SJSA1 (cell line): ENCODE results near the gene ZNF175. TPM values are rescaled to one million over a fixed set of nuclear protein-coding genes. Genes with fewer than 3 reads are reported as not detected.
"Not testable (repeated sequence)": the region's sequence is repeated elsewhere in the genome, so short reads cannot be mapped to it uniquely, and the experiment has no call there.

Source experiments
- DNase-seq, 2 experiments: peaks; one replicate each; pipeline ENCODE4 v3.0.0-alpha.2; 2015 to 2020; ENCODE audit warnings: low spot score in 2 of 2, low read depth in 1 of 2
- H3K27ac ChIP-seq: fragments of 250-450 bp; sonication (Bioruptor Pico); 2 replicates; pipeline ENCODE4 v1.5.1; 2020; ENCODE audit warnings: mild to moderate bottlenecking, moderate library complexity
- H3K27me3 ChIP-seq: fragments of 250-450 bp; sonication (Bioruptor Pico); replicated peaks from 2 replicates; pipeline ENCODE4 v1.5.1; 2020; ENCODE audit warnings: mild to moderate bottlenecking, moderate library complexity
- H3K36me3 ChIP-seq: fragments of 250-450 bp; sonication (Bioruptor Pico); 2 replicates; pipeline ENCODE4 v1.5.1; 2020; ENCODE audit warnings: mild to moderate bottlenecking
- H3K4me1 ChIP-seq: fragments of 250-450 bp; sonication (Bioruptor Pico); replicated peaks from 2 replicates; pipeline ENCODE4 v1.6.1; 2021; ENCODE audit warnings: mild to moderate bottlenecking
- H3K4me3 ChIP-seq: fragments of 250-450 bp; sonication (Bioruptor Pico); 2 replicates; pipeline ENCODE4 v1.5.1; 2020; ENCODE audit warnings: mild to moderate bottlenecking
- H3K9me3 ChIP-seq: fragments of 250-450 bp; sonication (Bioruptor Pico); replicated peaks from 2 replicates; pipeline ENCODE4 v1.5.1; 2020; ENCODE audit warnings: mild to moderate bottlenecking
- total RNA-seq: library from RNA; depleted of rRNA; stranded (reverse); fragments of >200 nt; shearing (Covaris generic); gene quantifications from 2 replicates; pipeline ENCODE4 v1.2.3, GENCODE V29; 2014

ZNF175 gene
- total RNA-seq, 1 experiment from 2014 or later, result 2.6 TPM

DNA sequence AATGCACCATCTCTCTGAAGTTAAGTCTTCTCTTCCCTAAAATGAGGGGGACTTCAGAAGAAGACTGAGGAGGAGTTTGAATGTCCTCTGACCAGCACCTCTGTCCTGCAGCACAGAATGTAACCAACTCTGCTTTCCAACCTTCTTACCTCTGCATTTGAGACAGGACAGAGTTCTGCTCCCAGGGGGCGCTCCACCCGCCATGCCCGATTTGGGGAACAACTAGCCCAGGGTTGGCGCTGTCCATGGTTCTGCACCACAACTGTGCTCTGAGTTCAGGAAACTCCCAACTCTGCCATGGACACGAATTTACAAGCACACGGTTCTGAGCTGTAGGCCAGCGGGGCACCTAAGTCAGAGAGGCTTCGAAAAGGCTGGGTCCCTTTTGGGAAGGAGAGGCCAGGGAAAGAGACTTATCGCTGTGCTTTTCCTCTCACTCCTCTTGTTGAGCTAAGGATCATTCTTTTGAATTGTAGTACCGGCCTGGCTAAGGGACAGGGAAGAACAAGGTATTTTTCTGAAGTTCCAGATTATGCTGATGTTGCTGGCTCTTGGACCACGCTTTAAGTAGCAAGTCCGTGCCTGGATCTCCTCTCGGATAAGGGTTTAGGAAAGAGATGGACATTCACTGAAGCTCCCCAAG lies 37.0 kb downstream of the ZNF175 start:
- Histone ChIP-seq H3K4me3 (no peak overlapping the region), H3K36me3 (no peaks in the 10 kb centered on the region), H3K27ac (no peak overlapping the region), H3K27me3 (no peaks in the 10 kb centered on the region), H3K4me1 (no peaks in the 10 kb centered on the region), H3K9me3 (no peaks in the 10 kb centered on the region)
- DNase-seq, result peak; percentile 26 to 76

DNA sequence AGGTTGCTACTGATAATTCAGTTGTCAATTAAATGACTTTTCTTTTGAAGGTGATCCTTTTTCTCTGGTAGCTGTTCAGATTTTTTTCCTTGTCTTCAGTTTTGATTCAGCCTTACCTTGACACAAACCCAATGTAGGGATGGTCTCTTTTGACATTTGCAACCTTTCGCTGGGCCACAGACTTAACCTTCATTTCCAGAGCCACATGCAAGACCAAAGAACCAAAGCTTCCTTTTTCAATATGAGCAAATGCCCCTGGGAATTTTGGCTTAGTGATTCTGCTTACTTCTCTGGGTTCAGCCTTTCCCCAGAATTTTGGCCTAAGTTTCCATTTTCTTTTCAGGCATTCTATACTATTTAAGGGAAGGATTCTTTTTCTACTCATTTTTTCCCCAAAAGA lies 39.5 kb downstream of the ZNF175 start:
- no peak overlapping the region for H3K27ac ChIP-seq
- no peaks in the 10 kb centered on the region for H3K9me3 ChIP-seq
- H3K36me3 ChIP-seq, result no peaks in the 10 kb centered on the region
- no peaks in the 10 kb centered on the region for H3K27me3 ChIP-seq
- no peak for DNase-seq
- H3K4me1 ChIP-seq, result no peaks in the 10 kb centered on the region
- no peak overlapping the region for H3K4me3 ChIP-seq

DNA sequence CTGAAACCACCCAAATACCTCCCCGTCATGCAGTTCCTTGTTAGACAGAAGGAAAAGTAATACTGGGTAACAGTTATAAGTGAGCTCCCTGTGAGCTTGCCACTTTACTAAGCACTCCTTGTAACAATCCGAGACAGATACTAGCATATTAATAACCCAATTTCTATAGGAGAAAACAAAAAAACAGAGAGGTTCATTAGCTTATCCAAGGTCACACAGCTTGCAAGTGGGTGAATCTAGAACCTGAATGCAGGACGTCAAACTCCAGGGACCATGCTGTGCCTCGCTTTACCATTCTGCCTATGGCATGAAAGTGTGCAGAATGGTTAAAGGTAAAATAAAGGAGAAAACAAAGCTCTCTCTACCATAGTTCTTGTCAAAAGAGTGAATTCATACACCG lies 43.7 kb downstream of the ZNF175 start:
- no peaks in the 10 kb centered on the region for H3K27me3 ChIP-seq
- no peak overlapping the region for H3K27ac ChIP-seq
- DNase-seq, result no peak
- H3K36me3 ChIP-seq, result no peaks in the 10 kb centered on the region
- H3K4me1 ChIP-seq, result no peaks in the 10 kb centered on the region
- no peaks in the 10 kb centered on the region for H3K9me3 ChIP-seq
- no peak overlapping the region for H3K4me3 ChIP-seq

DNA sequence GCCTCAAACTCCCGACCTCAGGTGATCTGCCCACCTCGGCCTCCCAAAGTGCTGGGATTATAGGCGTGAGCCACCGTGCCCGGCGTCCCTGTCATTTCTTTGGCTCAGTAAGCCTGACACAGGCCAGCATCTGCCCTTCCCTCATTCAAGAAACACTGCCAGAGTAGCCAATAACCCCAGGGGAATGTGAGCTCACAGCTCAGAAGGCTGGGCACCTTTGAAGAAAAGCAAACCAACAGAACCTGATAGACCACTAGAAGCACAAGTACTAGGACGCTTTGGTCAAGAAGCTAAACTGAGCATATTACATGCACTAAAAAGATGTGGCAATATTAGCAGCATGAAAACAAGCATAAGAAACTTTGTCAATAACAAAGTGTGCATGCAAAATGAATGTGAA lies 44.9 kb downstream of the ZNF175 start:
- Histone ChIP-seq H3K27me3 (no peaks in the 10 kb centered on the region), H3K4me1 (no peaks in the 10 kb centered on the region), H3K36me3 (no peaks in the 10 kb centered on the region), H3K9me3 (no peaks in the 10 kb centered on the region), H3K4me3 (no peak overlapping the region), H3K27ac (no peak overlapping the region)
- no peak for DNase-seq

DNA sequence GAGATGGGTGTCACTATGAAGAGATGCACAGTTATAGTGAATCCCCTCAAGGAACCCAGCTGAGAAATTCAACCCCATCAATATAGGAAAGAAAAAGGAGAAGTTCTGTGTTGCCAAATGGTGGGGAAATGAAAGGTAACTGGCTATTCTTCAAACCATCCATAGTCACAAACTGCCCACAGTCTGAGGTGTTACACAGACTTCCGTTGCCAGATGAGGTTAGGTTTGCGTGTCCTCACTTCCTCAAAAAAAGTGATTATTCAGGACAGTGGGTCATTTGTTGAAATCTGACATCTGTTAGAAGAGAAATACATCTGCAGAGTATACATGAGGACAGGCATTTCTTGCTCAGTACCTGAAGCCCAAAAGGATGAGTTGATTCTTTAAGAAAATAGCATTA lies 50.1 kb downstream of the ZNF175 start:
- Histone ChIP-seq H3K4me3 (no peak overlapping the region), H3K4me1 (no peaks in the 10 kb centered on the region), H3K9me3 (no peaks in the 10 kb centered on the region), H3K36me3 (no peaks in the 10 kb centered on the region), H3K27me3 (no peaks in the 10 kb centered on the region), H3K27ac (no peak overlapping the region)
- no peak for DNase-seq

DNA sequence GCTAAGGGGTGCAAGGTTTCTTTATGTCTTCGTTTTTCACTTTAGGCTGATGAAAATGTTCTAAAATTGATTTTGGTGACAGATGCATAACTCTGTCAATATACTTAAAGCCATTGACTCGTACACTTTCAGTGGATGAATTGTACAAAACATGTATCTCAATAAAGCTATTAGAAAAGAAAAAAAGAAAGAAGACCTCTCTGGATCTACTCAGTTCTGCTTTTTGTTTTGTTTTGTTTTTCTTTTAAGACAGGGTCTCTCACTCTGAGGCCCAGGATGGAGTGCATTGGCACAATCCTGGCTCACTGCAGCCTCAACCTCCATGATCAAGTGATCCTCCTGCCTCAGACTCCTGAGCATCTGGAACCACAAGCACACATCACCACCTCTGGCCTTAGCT lies 55.6 kb downstream of the ZNF175 start:
- no peak for DNase-seq
- no peaks in the 10 kb centered on the region for H3K36me3 ChIP-seq
- H3K27ac ChIP-seq, result no peak overlapping the region
- no peaks in the 10 kb centered on the region for H3K9me3 ChIP-seq
- H3K4me3 ChIP-seq, result no peak overlapping the region
- no peaks in the 10 kb centered on the region for H3K4me1 ChIP-seq
- peaks cover 14% of the 10 kb centered on the region; the same call in 1 of the 2 replicates for H3K27me3 ChIP-seq

DNA sequence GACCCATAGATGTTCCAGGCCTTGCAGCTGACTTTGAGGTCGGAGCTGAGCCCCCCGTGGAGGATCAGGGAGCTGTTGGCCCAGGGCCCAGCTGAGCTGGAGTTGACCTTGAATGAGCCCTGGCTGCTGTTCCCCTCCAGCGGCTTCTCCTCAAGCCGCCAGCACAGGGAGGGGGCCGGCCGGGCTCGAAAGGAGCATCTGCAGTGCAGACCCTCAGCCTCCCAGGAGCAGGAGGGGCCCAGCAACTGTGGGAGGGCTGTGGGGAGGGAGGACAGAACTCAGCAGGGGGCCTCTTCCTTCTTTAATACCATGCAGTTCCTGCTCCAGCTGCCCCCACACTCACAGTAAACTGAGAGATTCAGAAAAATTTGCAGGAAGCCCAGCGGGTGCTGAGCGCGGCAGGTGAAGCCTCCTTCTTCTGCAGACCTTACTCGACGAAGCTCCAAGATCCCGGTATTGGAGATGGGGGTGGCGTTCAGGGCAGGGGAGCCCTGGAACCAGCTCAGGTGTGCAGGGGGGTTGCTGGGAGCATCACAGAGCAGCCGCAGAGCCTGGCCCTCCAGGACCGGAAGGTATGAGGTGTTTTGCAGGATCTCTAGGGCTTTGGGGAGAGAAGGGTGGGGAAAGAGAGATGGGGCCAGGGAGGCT lies 56.5 kb downstream of the ZNF175 start:
- DNase-seq, result no peak
- no peaks in the 10 kb centered on the region for H3K9me3 ChIP-seq
- no peak overlapping the region for H3K4me3 ChIP-seq
- no peaks in the 10 kb centered on the region for H3K4me1 ChIP-seq
- H3K27ac ChIP-seq, result no peak overlapping the region
- peaks cover 14% of the 10 kb centered on the region; the same call in 1 of the 2 replicates for H3K27me3 ChIP-seq
- no peaks in the 10 kb centered on the region for H3K36me3 ChIP-seq

DNA sequence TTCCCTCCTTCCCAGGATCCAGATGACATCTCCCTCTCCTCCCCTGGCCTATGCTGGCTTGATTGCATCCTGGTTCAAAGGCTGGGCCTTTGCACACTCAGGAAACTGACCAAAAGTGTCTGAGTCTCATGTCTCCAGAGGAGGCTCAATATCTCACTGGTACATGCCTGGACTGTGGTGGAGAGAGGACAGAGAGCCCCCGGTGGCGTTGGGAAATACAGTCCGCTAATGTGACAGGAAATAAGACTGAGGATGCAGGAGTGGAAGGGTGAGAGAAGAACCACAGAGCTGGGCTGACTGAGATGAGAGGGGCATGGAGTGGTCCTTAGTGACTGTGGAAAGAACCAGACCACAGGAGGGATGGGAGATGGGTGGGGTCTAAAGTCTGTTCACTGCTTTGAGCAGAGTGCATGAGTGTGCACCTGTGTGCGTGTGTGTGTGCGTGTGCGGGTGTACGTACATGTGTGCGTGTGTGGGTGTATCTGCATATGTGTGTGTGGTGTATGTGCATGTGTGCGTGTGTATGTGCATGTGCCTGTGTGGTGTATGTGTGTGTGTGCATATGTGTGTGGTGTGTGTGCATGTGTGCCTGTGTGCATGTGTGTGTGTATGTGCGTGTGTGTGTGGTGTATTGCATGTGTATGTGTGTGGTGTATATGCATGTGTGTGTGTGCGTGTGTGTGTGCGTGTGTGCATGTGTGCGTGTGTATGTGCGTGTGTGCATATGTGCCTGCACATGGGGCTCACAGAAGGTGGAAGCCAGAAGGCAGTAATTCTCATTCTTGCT lies 57.3 kb downstream of the ZNF175 start:
- H3K4me3 ChIP-seq, result no peak overlapping the region
- no peak for DNase-seq
- H3K27ac ChIP-seq, result no peak overlapping the region
- no peaks in the 10 kb centered on the region for H3K4me1 ChIP-seq
- no peaks in the 10 kb centered on the region for H3K9me3 ChIP-seq
- H3K27me3 ChIP-seq, result peaks cover 14% of the 10 kb centered on the region; the same call in 1 of the 2 replicates
- no peaks in the 10 kb centered on the region for H3K36me3 ChIP-seq

DNA sequence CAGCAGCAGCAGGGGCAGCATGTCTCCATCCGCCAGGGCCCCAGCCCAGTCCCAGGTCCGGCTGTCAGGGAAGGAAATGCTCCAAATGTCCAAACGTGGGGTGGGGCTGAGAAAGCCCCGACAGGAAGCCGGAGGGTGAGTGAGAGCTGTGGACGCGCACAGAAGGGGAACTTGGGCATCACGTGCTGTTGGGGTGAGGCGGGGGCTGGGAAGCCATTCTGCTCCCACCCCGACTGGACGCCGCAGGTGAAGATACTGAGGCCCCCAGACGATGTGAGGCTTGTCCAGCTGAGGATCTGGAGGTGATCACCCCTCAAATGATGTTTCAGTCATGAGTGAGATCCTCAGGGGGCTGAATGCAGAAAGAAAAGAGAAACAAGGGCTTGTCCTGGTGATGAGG lies 59.2 kb downstream of the ZNF175 start, which contains the start of gene SIGLEC5:
TSS of gene SIGLEC5 (minus strand) at position 87 of the 400 bp plus-strand sequence. CDS start at position 21, 66 bp downstream.
- H3K36me3 ChIP-seq, H3K4me3 ChIP-seq, DNase-seq, H3K27ac ChIP-seq, H3K4me1 ChIP-seq, H3K9me3 ChIP-seq: not testable (repeated sequence)
- peaks cover 14% of the 10 kb centered on the region; the same call in 1 of the 2 replicates for H3K27me3 ChIP-seq

DNA sequence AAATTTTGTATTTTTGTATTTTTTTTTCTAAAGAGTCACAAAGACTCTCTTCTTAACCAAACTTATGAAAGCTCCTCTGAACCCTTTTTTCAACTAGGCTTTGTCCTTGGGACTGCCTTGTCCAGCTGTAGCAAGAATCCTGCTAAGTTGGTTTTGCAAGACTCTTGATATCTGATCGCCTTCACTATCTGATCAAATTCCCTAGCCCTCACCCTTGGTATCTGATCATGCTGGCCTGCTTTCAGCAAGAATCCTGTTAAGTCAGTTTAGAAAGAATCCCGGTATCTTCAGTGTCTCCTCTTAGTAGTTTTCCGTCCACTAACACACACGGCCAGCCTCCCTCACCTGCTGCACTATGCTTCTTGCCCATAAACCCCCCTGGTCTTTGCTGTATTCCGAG lies 61.0 kb downstream of the ZNF175 start:
- Histone ChIP-seq H3K36me3 (no peaks in the 10 kb centered on the region), H3K27ac (no peak overlapping the region), H3K4me3 (no peak overlapping the region), H3K9me3 (no peaks in the 10 kb centered on the region), H3K27me3 (peaks cover 9% of the 10 kb centered on the region; the same call in 1 of the 2 replicates), H3K4me1 (no peaks in the 10 kb centered on the region)
- no peak for DNase-seq

DNA sequence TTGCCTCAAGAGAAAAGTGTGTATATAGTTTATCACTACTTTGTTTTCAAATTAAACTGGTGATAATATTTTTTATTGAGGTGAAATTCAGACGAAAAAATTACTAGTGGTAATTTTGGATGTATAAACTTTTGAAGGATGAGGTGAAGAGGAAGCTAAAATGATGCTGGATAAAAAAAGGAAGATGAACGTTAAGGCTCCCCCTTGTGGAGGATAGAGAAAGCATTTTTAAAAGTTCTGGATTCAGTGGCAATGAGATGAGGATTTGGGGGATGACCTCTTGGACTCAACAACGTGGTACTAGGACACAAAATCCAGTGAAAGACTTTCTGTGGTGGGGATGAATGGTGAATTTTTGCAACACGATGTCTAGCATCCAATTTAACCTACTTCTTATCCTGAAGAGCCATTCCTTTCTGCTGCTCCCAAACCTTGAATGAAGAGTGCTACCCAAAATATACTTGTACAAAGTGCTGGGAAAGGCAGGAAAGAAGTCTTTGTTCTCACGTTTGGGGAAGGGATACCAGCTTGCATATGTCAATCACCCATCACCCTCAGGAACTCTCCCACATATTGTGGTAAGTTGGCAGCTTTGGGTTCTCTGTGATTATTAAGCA lies 66.4 kb downstream of the ZNF175 start:
- H3K36me3 ChIP-seq, result no peaks in the 10 kb centered on the region
- no peaks in the 10 kb centered on the region for H3K4me1 ChIP-seq
- H3K27ac ChIP-seq, result no peak overlapping the region
- H3K27me3 ChIP-seq, result no peaks in the 10 kb centered on the region
- H3K9me3 ChIP-seq, result no peaks in the 10 kb centered on the region
- DNase-seq, result no peak
- no peak overlapping the region for H3K4me3 ChIP-seq

DNA sequence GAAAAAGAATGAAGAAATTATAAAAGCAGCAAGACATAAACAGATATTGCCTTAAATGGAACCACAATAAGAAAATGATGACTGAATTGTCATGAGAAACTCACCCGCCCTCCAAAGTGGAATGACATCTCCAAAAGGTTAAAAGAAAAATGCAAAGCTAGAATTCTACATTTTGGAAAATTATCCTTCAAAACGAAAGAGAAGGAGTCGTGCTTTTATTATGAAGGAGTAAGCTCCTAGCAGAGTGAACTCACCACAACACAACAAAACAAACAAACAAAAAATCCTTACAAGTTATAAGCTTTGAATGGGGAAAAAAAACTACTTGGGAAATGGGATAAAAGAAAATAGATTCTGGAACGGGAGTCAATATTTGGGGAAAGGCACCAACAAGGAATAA lies 68.8 kb downstream of the ZNF175 start:
- no peaks in the 10 kb centered on the region for H3K36me3 ChIP-seq
- no peaks in the 10 kb centered on the region for H3K4me1 ChIP-seq
- H3K27ac ChIP-seq, result no peak overlapping the region
- no peak for DNase-seq
- H3K9me3 ChIP-seq, result no peaks in the 10 kb centered on the region
- H3K4me3 ChIP-seq, result no peak overlapping the region
- no peaks in the 10 kb centered on the region for H3K27me3 ChIP-seq

DNA sequence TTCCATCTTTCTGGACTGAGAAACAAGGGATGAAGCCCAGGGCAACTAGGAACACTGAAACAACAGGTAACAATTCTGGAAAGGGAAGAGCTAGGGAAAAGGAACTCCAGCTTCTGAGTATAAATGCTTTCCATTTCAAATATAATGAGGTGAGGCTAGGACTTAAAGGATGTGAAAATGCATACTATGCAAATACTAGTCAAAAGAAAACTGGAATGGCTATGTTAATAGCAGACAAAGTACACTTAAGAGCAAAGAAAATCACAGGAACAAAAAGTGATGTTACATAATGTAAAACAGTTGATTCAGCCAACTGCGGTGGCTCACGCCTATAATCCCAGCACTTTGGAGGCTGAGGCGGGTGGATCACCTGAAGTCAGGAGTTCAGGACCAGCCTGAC lies 69.3 kb downstream of the ZNF175 start:
- Histone ChIP-seq H3K36me3 (no peaks in the 10 kb centered on the region), H3K9me3 (no peaks in the 10 kb centered on the region), H3K27me3 (no peaks in the 10 kb centered on the region), H3K27ac (no peak overlapping the region), H3K4me3 (no peak overlapping the region), H3K4me1 (no peaks in the 10 kb centered on the region)
- no peak for DNase-seq

DNA sequence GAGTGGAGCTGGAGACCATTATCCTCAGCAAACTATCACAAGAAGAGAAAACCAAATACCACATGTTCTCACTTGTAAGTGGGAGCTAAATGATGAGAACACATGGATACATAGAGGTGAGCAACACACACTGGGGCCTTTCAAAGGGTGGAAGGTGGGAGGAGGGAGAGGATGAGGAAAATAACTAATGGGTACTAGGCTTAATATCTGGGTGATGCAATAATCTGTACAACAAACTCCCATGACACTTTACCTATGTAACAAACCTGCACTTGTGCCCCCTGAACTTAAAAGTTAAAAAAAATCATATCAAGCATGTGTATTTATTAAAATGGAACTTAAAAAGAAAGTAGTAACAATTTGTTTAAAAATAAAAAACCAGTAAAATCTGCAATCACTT lies 70.6 kb downstream of the ZNF175 start:
- Histone ChIP-seq H3K27ac (no peak overlapping the region), H3K4me3 (no peak overlapping the region), H3K27me3 (no peaks in the 10 kb centered on the region), H3K4me1 (no peaks in the 10 kb centered on the region), H3K36me3 (no peaks in the 10 kb centered on the region), H3K9me3 (no peaks in the 10 kb centered on the region)
- DNase-seq, result no peak
